HG03108 (cell line): ENCODE results near the gene PGM2L1.
"Not testable (repeated sequence)": the region's sequence is repeated elsewhere in the genome, so short reads cannot be mapped to it uniquely, and the experiment has no call there.

Experiments
- ATAC-seq: cut with Tn5 transposase; IDR thresholded peaks from one replicate; pipeline ENCODE4 v1.9.1; 2021; ENCODE audit warnings: moderate library complexity; ENCODE audit not compliant: unreplicated experiment

Gene PGM2L1

GRCh38 chr11:74403607-74404321, 5.5 kb upstream of the PGM2L1 start:
- no peak for ATAC-seq

- ATAC-seq, result no peak
Measured at GRCh38 chr11:74400606-74401005, 2.4 kb upstream of the PGM2L1 start.

- peak; percentile 14 for ATAC-seq
Measured at GRCh38 chr11:74397501-74398243, 561 bp downstream of the PGM2L1 start.

DNA sequence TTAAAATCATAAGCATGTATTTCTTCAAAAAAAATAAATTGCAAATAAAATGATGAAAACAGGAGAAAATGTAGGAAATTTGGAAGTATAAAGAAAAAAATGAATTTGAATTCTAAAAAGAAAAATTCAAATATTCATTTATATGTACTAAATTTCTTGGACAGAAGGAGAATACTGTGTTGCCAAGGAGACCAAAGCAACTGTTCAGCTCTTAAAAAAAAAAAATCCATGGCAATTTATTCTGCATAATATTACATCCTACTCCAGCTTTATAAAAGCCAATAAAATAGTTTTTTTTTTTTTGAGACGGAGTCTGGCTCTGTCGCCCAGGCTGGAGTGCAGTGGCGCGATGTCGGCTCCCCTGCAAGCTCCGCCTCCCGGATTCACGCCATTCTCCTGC, 6.0 kb downstream of the PGM2L1 start:
- no peak for ATAC-seq

- ATAC-seq, result no peak
Measured at GRCh38 chr11:74391193-74391592, 7.0 kb downstream of the PGM2L1 start.

GRCh38 chr11:74390697-74391096, 7.5 kb downstream of the PGM2L1 start:
- no peak for ATAC-seq

GRCh38 chr11:74388678-74389327, 9.4 kb downstream of the PGM2L1 start:
- no peak for ATAC-seq

- ATAC-seq, result no peak
Measured at GRCh38 chr11:74384641-74385040, 13.6 kb downstream of the PGM2L1 start.

GRCh38 chr11:74380746-74381439, 17.3 kb downstream of the PGM2L1 start:
- no peak for ATAC-seq

- ATAC-seq, result no peak
Measured at GRCh38 chr11:74377689-74378088, 20.5 kb downstream of the PGM2L1 start.

DNA sequence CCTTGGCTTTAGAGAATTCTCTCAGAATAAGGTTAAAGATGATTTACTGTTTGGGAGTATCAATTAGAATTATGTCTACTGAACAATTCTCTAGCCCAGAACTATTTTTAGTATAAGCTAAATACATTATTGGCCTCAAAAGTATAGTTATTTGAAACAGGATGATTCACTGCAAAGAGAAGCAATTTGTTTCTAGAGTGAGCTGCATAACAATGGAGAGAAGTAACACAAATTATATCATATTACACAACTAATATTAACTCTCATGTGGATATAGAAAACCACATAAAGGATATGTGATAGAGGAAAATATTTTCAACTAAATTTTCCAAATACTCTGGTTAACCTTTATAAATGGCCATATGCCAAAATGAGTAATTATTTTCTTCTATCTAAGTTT, 24.9 kb downstream of the PGM2L1 start:
- no peak for ATAC-seq

DNA sequence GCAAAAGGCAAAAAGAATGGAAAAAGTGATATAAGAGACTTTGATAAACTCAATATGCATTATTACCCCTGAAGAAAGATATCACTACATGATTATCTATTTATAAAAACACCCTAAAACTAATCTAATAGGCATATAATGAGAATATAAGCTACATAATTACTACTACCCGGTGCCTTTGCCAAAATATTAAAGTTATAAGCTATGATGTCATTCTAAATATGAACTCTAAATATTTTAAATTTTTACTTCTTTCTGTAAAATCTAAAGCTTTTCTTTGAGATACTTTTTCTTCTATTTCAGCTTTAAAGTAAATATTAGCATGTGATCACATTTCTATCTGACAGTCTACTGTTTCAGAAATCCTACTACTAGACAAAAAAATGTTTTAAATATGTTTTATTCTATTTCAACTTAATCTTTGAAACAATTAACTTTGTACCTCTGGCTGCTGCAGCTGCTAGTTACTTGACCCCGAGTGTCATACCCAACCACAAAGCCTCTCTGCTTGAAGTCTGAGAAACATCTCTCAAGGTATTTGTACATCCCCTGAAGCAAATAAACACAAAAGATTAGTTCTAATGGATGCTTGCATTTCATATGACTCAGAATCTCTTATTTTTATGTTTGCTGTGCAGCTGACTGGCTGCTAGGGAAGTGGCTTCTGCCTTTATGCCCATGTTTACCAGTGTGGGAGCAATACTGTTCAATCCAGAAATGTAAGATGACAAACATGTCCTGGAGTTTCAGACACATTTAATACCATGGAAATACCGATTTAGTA, 26.8 kb downstream of the PGM2L1 start:
- no peak for ATAC-seq

GRCh38 chr11:74370123-74370522, 28.1 kb downstream of the PGM2L1 start:
- no peak for ATAC-seq

- ATAC-seq, result no peak
Measured at GRCh38 chr11:74367881-74368280, 30.4 kb downstream of the PGM2L1 start.

GRCh38 chr11:74366576-74366975, 31.7 kb downstream of the PGM2L1 start:
- ATAC-seq, result no peak

- not testable (repeated sequence) for ATAC-seq
Measured at GRCh38 chr11:74365805-74366204, 32.4 kb downstream of the PGM2L1 start.

- no peak for ATAC-seq
Measured at GRCh38 chr11:74357449-74357848, 40.8 kb downstream of the PGM2L1 start.

DNA sequence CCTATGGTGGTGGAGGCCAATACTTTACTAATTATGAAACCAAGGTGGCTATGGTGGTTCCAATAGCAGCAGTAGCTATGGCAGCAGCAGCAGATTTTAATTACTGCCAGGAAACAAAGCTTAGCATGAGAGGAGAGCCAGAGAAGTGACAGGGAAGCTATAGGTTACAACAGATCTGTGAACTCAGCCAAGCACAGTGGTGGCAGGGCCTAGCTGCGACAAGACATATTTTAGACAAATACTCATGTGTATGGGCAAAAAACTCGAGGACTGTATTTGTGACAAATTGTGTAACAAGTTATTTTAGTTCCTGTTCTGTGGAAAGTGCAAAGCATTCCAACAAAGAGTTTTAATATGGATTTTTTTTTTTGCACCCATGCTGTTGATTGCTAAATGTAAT, 42.6 kb downstream of the PGM2L1 start:
- ATAC-seq, result no peak

GRCh38 chr11:74354036-74354435, 44.2 kb downstream of the PGM2L1 start:
- no peak for ATAC-seq

- no peak for ATAC-seq
Measured at GRCh38 chr11:74347381-74347780, 50.9 kb downstream of the PGM2L1 start.

GRCh38 chr11:74345420-74345819, 52.8 kb downstream of the PGM2L1 start:
- no peak for ATAC-seq
